IMR-90 (cell line): ENCODE data around the gene CERS5.

Experiments
- BHLHE40 ChIP-seq: fragments of 150-350 bp; IDR thresholded peaks from 2 replicates; pipeline ENCODE4 v1.6.1; 2016; ENCODE audit warnings: mild to moderate bottlenecking, low read depth, low read length
- CEBPB ChIP-seq: IDR thresholded peaks from 2 replicates; pipeline ENCODE4 v1.6.1; 2012; ENCODE audit warnings: low read depth, low read length, improper control_type of control experiment
- FOS ChIP-seq: fragments of 150-350 bp; IDR thresholded peaks from 2 replicates; pipeline ENCODE4 v1.6.1; 2016; ENCODE audit warnings: low read depth, low read length
- MAZ ChIP-seq: IDR thresholded peaks from 2 replicates; pipeline ENCODE4 v1.6.1; 2012; ENCODE audit warnings: low read depth, mild to moderate bottlenecking, low read length, improper control_type of control experiment, moderate library complexity, borderline replicate concordance
- POLR2A ChIP-seq: IDR thresholded peaks from 2 replicates; pipeline ENCODE4 v1.6.1; 2012; ENCODE audit warnings: mild to moderate bottlenecking, low read depth, low read length
- RCOR1 ChIP-seq: IDR thresholded peaks from 2 replicates; pipeline ENCODE4 v1.6.1; 2012; ENCODE audit warnings: mild to moderate bottlenecking, low read length, improper control_type of control experiment; ENCODE audit not compliant: insufficient replicate concordance
- RFX5 ChIP-seq: IDR thresholded peaks from 2 replicates; pipeline ENCODE4 v1.8.0; 2012; ENCODE audit warnings: low read depth, mild to moderate bottlenecking, low read length, moderate library complexity
- SMC3 ChIP-seq: fragments of 150-350 bp; IDR thresholded peaks from 2 replicates; pipeline ENCODE4 v1.6.1; 2016; ENCODE audit warnings: low read depth, mild to moderate bottlenecking, antibody characterized with exemption, low read length, moderate library complexity
- USF2 ChIP-seq: fragments of 150-350 bp; IDR thresholded peaks from 2 replicates; pipeline ENCODE4 v1.6.1; 2017; ENCODE audit warnings: mild to moderate bottlenecking, antibody characterized with exemption, low read length, low read depth
- TF ChIP-seq, protein P1 (sequence below): conservative IDR thresholded peaks from 2 replicates; pipeline ENCODE4 v1.5.1; 2012; ENCODE audit warnings: mild to moderate bottlenecking, low read depth, low read length, improper control_type of control experiment

GRCh38 chr12:50083301-50083700 lies 83.9 kb downstream of the CERS5 start:
- TF ChIP-seq, protein P1, sequence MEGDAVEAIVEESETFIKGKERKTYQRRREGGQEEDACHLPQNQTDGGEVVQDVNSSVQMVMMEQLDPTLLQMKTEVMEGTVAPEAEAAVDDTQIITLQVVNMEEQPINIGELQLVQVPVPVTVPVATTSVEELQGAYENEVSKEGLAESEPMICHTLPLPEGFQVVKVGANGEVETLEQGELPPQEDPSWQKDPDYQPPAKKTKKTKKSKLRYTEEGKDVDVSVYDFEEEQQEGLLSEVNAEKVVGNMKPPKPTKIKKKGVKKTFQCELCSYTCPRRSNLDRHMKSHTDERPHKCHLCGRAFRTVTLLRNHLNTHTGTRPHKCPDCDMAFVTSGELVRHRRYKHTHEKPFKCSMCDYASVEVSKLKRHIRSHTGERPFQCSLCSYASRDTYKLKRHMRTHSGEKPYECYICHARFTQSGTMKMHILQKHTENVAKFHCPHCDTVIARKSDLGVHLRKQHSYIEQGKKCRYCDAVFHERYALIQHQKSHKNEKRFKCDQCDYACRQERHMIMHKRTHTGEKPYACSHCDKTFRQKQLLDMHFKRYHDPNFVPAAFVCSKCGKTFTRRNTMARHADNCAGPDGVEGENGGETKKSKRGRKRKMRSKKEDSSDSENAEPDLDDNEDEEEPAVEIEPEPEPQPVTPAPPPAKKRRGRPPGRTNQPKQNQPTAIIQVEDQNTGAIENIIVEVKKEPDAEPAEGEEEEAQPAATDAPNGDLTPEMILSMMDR: no peak
- TF ChIP-seq POLR2A: no peak
- no peak for TF ChIP-seq CEBPB
- TF ChIP-seq USF2: no peak
- no peak for TF ChIP-seq FOS
- TF ChIP-seq BHLHE40: no peak
- no peak for TF ChIP-seq RFX5
- no peak for TF ChIP-seq RCOR1
- TF ChIP-seq MAZ: no peak
- TF ChIP-seq SMC3: no peak
